GM12878 (cell line): ENCODE measurements around the gene MUC5B.

Experiments used
- CEBPB ChIP-seq, 2 experiments: fragments of 150-350 bp in 1 of 2; IDR thresholded peaks; 2 replicates each; pipeline ENCODE4 v1.6.1; 2012 to 2014; ENCODE audit warnings: low read depth in 2 of 2, low read length in 2 of 2, borderline replicate concordance in 1 of 2, inconsistent platforms in 1 of 2
- KAT2A ChIP-seq: conservative IDR thresholded peaks from 2 replicates; pipeline ENCODE4 v1.6.1; 2011; ENCODE audit warnings: low read depth, low read length; ENCODE audit not compliant: control insufficient read depth
- ZNF592 ChIP-seq: fragments of 450-650 bp; IDR thresholded peaks from 2 replicates; pipeline ENCODE4 v1.6.1; 2017; ENCODE audit warnings: mild to moderate bottlenecking, moderate library complexity

- TF ChIP-seq KAT2A (no peak), ZNF592 (no peak), CEBPB (IDR thresholded peaks at IDR 0.05; ENCODE audit: borderline replicate concordance in 1 of 2, low read depth in 2 of 2, low read length in 2 of 2) (no peak)
These were observed 41.9 kb upstream of the MUC5B start for GRCh38 chr11:1180947-1181391.
